ENCODE measurements around the gene FAM81B.

Gene FAM81B

DNA sequence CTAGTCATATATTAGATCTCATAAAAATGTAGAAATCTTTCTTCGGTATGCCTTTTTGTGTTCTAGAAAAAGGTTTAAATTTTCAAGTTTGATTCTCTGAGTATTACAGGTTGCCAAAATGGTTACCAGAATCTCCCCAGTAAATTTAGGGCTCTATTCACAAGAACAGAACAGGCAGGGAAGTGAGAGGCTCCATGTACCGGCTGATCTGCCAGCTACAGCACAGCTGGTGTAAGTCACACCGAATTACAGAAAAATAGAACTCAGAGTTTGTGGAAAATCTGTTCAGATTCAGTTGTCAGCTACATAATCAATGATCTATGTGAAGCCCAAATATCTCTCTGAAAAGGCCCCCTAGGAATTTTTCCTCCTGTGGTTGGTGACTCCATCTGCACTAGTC, 10.5 kb downstream of the FAM81B start:
- DNase-seq (ENCODE audit: low read depth, low spot score): no peak

DNA sequence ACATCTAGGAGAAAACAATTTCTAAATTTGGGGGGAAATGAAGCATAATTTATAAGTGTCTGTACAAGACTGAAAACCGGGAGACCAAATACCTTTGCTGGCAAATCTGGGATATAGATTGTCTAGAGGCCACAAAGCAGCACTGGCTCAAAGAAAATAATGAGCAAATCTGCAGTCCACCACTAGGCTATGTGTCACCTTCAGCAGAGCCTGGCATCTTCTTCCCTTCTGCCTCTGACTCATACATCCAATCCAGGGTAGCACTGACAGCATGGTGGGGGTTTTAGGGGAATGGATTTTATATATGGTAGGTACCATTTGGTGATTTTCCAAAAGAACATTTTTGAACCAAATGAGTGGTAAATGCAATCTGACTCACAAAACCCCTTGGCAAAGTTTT, 12.8 kb downstream of the FAM81B start:
- no peak for DNase-seq (ENCODE audit: low read depth, low spot score)

DNA sequence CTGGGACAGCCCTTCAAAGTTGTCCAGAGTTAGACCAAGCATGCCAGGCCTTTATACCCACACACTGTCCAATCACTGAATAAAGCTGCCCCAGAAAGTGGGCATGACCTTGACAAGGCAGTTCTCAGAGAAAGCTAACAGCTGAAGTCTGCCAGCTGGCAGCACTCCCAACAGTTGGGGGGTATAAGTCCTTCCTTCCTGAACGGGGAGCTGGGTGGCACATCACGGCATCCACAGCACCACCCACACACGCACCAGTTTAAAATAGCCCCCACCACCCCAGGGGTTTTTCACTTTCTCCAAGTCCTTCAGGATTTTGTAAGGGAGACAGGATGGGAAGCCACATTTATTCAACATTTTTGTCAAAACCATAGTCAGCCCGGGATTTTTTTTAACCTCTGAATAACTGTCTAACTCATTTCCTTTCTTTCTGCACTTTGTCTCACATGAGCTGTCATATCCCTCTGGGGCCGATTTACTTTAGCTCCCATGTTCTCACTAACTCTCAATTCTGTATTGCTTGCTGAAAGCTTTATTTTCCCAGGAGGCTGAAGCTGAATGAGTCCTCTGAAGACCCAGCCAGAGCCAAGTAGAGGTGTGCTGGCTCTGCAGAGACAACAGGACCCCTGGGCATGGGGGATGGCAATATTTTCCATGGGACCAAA, 15.4 kb downstream of the FAM81B start:
- no peak for DNase-seq (ENCODE audit: low read depth, low spot score)

DNA sequence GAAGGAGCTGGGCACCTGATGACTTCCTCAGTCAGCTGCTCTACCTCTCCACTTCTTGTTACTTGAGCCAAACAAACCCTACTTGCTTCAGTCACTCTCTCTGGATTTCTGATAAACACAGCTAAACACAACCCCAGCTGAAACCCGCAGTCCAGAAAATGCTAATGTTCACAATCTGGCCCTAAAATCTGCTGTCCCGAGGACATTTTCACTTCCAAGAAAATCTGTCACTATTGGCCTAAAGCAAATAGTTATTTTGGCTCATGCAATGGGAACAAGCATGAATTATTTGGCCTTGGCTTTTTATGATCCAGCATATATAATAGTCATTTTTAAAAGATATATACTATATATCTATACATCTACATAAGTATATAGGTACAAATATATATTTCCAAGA, 19.1 kb downstream of the FAM81B start:
- no peak for DNase-seq (ENCODE audit: low read depth, low spot score)

DNA sequence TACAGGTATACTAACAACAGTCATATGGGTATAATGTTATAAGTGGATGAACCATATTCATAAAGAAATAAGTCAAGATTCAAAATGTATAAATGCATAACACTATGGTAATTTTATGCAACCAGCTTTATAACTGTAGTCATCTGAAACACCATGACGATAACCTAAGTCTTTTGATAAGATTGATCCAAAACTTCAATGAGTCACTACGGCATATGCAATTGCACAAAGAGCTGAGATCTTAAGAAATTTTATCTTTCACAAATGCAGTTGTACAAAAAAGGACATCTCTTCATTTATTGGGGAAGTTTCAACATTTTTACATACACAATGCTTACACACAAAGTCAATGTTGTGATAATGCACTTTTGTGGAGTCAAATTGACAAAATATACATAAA, 20.3 kb downstream of the FAM81B start:
- no peak for DNase-seq (ENCODE audit: low read depth, low spot score)

DNA sequence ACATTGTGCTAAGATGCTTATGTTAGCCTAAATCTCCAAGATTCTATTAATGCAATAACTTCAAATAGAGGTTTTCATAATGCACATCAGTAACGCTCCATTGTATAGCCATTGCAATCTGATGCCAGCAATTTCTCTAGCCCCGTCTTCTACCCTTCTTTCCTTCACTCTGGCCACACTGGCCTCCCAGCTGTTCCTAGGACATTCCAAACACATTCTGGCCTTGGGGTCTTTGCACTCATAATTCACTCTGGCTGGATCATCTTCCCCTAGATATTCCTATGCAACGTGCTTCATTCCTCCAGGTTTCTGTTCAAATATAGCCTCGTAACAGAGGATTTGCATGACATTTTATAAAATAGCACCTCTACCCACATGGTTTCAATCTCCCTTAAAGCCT, 23.3 kb downstream of the FAM81B start:
- no peak for DNase-seq (ENCODE audit: low read depth, low spot score)

DNA sequence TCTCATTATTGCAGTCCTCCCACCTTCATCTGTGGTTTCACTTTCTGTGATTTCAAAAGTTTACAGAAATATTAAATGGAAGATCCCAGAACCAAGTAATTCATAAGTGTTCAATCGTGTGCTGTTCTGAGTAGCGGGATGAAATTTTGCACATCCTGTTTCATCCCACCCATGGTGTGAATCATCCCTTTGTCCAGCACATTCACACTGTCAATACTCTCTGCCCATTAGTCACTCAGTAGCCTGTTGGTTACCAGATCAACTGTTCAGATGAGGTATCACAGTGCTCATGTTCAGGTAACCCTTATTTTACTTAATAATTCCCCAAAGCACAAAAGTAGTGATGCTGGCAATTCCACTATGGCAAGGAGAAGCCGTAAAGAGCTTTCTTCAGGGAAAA, 26.8 kb downstream of the FAM81B start:
- DNase-seq (ENCODE audit: low read depth, low spot score): no peak

DNA sequence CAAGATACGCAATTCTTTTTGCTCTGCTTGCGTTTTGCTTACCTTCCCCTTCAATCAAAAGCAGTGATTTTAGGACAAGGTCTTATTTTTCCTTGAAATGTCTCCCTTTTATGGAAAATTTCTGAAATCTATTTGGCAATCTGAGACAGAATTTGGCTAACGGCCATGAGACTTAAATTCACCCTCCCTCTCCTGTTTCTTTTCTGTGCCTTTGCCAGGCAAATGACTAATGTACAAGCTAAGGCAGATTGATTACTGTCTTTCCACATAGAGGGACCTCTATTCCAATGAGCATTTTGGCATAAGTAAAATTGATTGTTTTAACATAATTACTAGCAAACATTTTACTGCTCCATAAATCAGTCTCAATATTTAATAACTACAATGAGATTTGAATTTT, 31.7 kb downstream of the FAM81B start:
- no peak for DNase-seq (ENCODE audit: low read depth, low spot score)

DNA sequence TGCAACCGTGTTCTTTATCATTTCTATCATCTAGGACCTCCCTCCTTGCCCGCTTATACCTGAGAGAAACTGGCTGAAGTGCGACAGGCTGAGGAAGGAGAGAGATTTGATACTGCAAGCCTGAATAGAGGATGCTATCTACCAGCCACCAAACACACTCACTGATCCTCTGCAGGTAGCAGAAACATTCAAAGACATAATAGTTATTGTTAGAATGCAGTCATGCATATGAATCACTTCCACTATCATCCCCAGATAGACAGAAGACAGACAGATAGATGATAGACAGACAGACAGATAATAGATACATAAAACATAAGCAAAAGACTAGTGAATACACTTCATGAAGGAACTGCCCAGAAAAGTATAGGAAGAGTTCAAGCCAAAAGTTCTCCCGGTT, 32.9 kb downstream of the FAM81B start:
- DNase-seq (ENCODE audit: low read depth, low spot score): no peak

DNA sequence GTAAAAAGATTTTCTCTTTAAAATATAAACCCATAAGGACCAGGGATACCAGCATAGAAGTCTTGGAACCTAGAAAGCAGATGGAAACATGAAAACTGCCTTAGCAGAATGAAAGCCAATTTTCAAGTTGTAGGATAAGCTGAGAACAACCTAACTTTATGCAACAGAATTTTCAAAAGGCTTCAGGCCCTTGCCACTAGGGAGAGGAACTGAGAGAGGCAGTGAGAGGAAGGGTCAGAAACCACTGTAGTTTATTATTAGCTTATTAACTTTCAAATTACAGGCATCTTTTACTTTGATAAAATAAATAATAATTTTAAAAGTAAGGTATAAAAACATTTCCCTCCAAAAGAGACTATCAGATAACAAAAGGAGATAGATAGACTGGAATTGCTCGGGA, 33.4 kb downstream of the FAM81B start:
- no peak for DNase-seq (ENCODE audit: low read depth, low spot score)

DNA sequence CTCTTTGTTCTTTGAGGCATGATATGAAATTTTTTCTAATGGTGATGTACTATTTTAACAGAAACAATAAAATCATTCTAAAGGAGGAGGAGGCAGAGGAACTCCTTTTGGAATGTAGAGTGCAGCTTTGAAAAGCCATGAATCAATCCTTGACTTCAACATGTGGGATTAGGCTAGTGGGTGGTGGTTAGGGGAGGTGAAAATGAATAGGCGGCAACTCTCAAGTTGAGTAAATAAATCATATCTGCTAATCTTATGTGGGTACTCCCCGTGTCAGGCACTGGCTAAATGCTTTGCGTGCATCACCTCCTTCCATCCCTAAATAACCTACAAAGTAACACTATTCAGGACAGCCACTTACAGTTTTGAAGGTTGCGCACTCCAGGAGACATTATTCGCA, 35.1 kb downstream of the FAM81B start:
- no peak for DNase-seq (ENCODE audit: low read depth, low spot score)

DNA sequence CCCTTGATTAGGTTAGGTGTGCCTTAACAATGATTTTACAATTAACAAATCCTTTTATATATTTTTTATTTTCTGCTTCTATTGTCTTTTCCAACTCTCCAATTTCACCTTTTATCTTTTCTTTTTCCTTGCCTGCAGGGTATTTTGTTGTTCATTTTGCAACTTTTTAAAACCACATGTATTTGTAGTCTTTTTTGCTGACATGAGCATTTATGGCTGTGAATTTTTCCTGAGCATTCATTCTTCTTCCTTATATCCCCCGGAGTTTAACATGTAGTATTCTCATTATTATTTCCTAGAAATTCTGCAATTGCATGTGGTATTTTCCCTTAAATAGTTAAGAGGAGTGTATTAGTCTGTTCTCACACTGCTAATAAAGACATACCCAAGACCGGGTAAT, 41.6 kb downstream of the FAM81B start:
- no peak for DNase-seq (ENCODE audit: low read depth, low spot score)

DNA sequence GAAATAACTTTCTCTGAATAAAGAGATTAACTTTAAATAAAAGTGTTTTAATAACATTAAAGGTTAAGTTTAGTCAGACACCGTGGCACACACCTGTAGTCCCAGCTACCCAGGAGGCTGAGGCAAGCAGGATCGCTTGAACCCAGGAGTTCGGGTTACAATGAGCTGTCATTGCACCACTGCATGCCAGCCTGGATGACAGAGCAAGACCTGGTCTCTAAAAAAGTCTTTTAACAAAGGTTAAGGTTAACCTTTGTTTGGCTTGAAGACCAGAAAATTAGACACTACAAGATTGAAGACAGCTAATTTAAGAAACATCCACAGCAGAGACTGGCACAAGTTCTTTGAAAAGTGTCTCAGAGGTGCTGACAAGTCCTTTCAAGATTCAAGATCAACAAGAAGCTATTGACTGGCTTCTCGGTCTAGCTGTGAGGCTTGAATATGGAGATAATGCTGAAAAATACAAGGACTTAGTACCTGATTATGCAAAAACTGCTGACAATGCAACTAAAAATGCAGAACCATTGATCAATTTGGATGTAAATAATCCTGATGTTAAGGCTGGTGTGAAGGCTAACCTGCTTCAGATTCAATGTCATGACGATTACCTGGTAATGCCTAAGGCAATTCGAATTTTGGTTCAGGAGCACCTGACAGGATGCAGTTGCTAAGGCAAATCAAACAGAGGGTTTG, 48.8 kb downstream of the FAM81B start:
- no peak for DNase-seq (ENCODE audit: low read depth, low spot score)

DNA sequence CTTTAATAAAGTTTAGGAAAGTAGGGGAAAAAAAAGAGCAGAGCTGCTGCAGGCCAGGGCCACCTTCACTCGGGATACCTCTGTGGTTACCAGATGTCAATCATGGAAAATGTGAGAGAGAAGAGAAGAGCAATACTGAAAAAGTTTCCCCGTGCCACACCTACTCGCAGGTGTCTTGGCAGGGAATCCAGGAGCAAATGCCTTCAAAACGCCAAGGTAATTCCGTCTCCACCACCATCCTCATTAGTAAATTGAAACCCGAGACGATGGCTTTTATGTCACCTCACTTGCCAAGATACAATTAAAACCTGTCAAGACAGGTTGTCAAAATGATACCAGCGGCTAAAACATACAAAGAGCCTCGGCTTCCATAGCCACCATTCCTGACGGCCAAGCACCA, 49.7 kb downstream of the FAM81B start:
- DNase-seq (ENCODE audit: low read depth, low spot score): no peak

DNA sequence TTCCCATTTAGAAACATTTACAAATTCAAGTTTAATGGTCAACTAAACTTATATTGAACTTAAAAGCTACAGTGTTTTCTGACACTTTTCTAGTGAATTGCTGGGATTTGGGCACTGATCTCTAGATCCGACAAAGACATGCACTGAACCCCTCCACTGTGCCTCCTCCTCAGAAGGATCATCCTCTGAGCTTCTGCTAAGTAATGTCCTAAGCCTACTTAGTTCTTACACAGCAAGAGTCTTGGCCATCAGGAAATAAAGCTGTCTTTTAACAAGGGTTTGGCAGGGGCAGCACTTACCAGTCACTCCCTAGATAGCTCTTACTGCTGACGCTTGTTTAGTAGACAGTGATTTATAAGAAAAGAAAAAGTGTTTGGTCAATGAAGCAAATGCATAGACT, 50.5 kb downstream of the FAM81B start:
- DNase-seq (ENCODE audit: low read depth, low spot score): no peak

DNA sequence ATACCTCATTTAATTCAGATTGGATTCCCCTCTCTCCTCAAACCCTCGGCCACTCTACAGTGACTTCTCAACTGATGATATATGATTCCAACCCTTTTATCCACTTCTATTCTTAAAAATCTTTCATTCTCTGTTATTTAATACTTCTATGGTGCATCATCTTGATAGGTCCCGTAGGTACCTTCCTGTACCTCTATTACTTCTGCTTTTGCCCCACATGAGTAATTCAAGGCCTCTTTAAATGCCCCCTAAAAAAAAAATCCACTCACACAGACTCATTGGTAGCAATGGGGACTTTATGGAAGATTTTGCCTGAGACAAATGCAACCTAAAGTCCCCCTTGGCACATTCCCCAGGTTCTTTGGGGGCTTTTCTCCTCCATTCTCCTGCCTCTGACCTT, 54.3 kb downstream of the FAM81B start:
- no peak for DNase-seq (ENCODE audit: low read depth, low spot score)

DNA sequence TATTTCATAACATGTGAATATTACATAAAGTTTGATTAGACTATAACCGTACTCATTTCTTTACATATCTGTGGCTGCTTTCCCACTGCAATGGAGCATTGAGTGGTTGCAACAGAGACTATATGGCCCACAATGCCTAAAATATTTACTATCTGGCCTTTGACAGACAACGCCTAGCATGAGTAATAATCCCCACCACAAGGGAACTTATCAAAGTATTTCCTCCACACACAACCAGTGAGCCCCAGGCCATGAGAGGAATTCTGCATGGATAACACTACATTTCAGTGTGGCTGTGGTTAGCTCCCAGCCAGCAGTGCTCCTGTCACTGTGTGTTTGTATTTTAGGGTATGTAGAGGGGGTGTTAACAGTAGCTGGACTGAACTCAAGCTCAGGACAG, 54.8 kb downstream of the FAM81B start:
- DNase-seq (ENCODE audit: low read depth, low spot score): no peak

DNA sequence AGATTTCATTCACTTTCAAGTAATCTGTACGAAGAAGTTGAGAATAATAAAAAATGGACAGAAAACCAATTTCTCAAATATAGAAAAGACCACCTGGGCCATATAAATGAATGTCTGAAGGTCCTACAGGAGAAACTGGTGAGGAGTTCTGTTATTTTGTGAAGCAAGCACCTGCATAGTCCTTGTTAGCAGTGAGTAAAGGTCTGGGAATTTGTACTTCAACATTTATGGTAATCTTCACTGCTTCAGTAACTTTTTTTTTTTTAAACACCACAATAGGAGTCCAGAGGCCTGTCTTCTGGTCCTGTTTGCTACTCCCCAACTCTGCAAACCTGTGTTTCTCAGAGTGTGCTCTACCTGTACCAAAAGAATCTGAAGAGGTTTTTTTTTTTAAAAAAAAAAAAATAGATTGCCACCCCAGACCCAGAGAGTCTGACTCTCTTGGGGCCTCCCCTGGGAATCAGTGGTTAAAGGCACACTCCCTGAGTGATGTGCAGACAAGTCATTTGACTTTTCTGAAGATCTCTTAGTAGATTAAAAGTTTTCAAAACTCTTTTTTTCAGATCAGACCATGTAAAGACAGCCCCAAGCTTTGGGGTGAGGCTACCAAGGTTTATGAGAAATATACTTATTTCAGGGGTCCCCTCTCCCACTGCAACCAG, 55.5 kb downstream of the FAM81B start:
- no peak for DNase-seq (ENCODE audit: low read depth, low spot score)

DNA sequence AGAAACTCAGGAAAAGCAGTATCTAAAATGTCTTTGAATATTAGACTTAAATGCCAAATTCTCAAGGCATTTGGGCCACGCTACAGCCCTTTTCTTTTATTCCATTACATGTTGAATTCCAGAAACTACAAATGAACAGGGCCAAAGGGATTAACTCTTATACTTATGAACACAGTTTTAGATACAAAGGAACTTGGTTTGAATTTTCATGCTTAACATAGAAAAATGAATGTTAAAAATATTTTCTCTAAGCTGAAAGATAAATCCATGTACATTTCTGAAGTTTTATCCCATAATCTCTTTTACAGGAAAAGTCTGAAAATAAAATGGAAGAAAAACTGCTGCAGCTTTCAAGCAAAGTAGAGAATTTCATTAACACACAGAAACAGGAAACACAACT, 56.8 kb downstream of the FAM81B start:
- no peak for DNase-seq (ENCODE audit: low read depth, low spot score)

DNA sequence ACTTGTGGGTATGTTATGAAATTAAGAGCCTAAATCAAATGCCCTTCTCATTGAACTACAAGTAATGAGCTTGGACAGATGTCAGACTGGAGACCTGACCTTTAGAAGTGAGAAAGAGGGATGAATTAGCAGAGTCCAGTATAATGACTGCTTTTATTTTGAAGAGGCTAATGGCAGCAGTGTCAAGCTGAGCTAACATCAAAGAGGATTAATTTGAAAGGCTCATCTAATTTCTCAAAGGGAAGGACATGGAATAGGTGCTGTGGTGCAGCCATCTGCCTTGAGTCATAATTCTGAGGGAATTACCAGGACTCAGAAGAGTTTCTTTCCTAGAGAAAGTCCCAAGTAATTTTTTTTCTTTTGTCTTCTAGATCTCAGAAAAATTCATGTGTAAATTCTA, 57.6 kb downstream of the FAM81B start:
- no peak for DNase-seq (ENCODE audit: low read depth, low spot score)

DNA sequence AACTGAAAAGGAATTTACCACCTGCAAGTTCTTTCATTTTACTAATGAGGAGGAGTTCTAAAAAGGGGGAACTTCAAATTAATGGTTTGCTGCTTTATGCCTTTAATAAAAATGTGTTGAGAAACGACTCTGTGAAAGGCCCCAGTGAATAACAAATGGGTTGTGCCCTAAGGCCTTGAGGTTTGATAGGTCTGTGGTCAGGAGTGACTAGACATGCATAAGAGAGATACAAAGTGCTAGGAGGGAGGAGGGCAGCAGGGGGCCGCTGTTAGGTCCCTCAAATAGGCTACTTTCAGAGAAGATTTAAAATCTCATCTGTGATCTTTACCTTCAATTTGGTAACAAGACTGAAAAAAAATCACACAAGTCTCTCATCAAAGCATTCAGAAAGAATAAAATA, 58.3 kb downstream of the FAM81B start:
- no peak for DNase-seq (ENCODE audit: low read depth, low spot score)

DNA sequence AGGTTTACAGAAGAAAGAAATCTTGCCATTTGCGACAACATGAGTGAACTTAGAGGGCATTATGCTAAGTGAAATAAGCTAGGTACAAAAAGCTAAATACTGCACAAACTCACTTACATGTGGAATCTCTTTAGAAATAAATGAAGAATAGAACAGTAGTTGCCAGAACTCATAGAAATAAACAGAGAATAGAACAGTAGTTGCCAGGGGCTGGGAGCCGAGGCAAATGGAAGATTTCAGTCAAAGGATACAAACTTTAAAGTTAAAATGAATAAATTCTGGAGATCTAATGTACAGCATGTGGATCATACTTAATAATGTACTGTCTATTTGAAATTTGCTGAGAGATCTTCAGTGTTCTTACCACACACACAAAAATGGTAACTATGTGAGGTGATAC, 63.4 kb downstream of the FAM81B start:
- DNase-seq (ENCODE audit: low read depth, low spot score): no peak

DNA sequence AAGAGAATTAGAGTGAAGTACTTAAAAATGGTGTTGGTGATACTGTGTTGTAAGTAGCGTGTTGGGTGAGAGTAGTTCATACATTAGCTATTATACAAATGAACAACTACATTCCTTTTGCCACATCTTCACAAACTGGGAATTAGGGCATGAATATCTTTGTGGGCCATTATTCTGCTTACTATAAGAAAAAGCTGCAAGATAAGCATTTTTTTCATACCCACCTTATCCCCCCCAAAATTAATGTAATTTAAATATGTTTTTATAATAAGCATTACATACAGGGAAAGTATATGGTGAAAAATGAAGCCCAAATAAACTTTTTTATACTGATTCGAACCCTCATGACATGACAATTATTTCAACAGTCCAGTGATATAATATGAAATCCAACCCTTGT, 69.5 kb downstream of the FAM81B start:
- DNase-seq (ENCODE audit: low read depth, low spot score): no peak

Data from brain pericyte (primary cell).